ENCODE measurements around the gene ANXA3. TPM values are rescaled to one million over a fixed set of nuclear protein-coding genes. Genes with fewer than 3 reads are reported as not detected.
"Not testable (repeated sequence)": the region's sequence is repeated elsewhere in the genome, so short reads cannot be mapped to it uniquely, and the experiment has no call there.

ANXA3 gene
- total RNA-seq, 1 donor from 2014 or later: 49.8 TPM

- no peak for DNase-seq (ENCODE audit: low spot score)
These were observed 20.2 kb downstream of the ANXA3 start for GRCh38 chr4:78571804-78572203.

GRCh38 chr4:78578674-78579425 lies 27.3 kb downstream of the ANXA3 start:
- DNase-seq (ENCODE audit: low spot score): no peak

- no peak for DNase-seq (ENCODE audit: low spot score)
These were observed 30.0 kb downstream of the ANXA3 start for GRCh38 chr4:78581618-78582017.

- DNase-seq (ENCODE audit: low spot score): no peak
These were observed 33.4 kb downstream of the ANXA3 start for GRCh38 chr4:78584863-78585547.

GRCh38 chr4:78585633-78586032 lies 34.1 kb downstream of the ANXA3 start:
- no peak for DNase-seq (ENCODE audit: low spot score)

- DNase-seq (ENCODE audit: low spot score): no peak
These were observed 37.5 kb downstream of the ANXA3 start for GRCh38 chr4:78588894-78589545.

GRCh38 chr4:78591404-78591803 lies 39.8 kb downstream of the ANXA3 start:
- DNase-seq (ENCODE audit: low spot score): no peak

GRCh38 chr4:78592088-78592783 lies 40.7 kb downstream of the ANXA3 start:
- DNase-seq (ENCODE audit: low spot score): no peak

GRCh38 chr4:78596111-78596742 lies 44.7 kb downstream of the ANXA3 start:
- no peak for DNase-seq (ENCODE audit: low spot score)

GRCh38 chr4:78598431-78598830 lies 46.9 kb downstream of the ANXA3 start:
- not testable (repeated sequence) for DNase-seq (ENCODE audit: low spot score)

GRCh38 chr4:78599147-78599546 lies 47.6 kb downstream of the ANXA3 start:
- DNase-seq (ENCODE audit: low spot score): no peak

GRCh38 chr4:78599931-78600375 lies 48.4 kb downstream of the ANXA3 start:
- no peak for DNase-seq (ENCODE audit: low spot score)

GRCh38 chr4:78601013-78601412 lies 49.4 kb downstream of the ANXA3 start:
- no peak for DNase-seq (ENCODE audit: low spot score)

- no peak for DNase-seq (ENCODE audit: low spot score)
These were observed 50.8 kb downstream of the ANXA3 start for GRCh38 chr4:78602334-78602733.

- DNase-seq (ENCODE audit: low spot score): no peak
These were observed 51.8 kb downstream of the ANXA3 start for GRCh38 chr4:78603384-78603783.

GRCh38 chr4:78604988-78605387 lies 53.4 kb downstream of the ANXA3 start:
- DNase-seq (ENCODE audit: low spot score): no peak

- DNase-seq (ENCODE audit: low spot score): no peak
These were observed 54.5 kb downstream of the ANXA3 start for GRCh38 chr4:78606035-78606434.

- no peak for DNase-seq (ENCODE audit: low spot score)
These were observed 55.0 kb downstream of the ANXA3 start for GRCh38 chr4:78606530-78607095.

- DNase-seq (ENCODE audit: low spot score): no peak
These were observed 57.1 kb downstream of the ANXA3 start for GRCh38 chr4:78608684-78609083.

- no peak for DNase-seq (ENCODE audit: low spot score)
These were observed 58.0 kb downstream of the ANXA3 start for GRCh38 chr4:78609580-78609979.
